ENCODE results near the gene MTMR4.
"Not testable (repeated sequence)": the region's sequence is repeated elsewhere in the genome, so short reads cannot be mapped to it uniquely, and the experiment has no call there.

Gene MTMR4

GRCh38 chr17:58513965-58514769, at the start of gene MTMR4:
Gene MTMR4, minus strand, starts transcription at chr17:58514638. Its CDS starts 231 bp downstream, at chr17:58514407.
- no peak for DNase-seq

GRCh38 chr17:58560511-58560910, 46.1 kb upstream of the MTMR4 start:
- DNase-seq = no peak

- DNase-seq = no peak
Observed at GRCh38 chr17:58557981-58558380, 43.5 kb upstream of the MTMR4 start.

- DNase-seq = no peak
Observed at GRCh38 chr17:58556833-58557250, 42.4 kb upstream of the MTMR4 start.

- not testable (repeated sequence) for DNase-seq
Observed at GRCh38 chr17:58555109-58555508, 40.7 kb upstream of the MTMR4 start.

- DNase-seq = no peak
Observed at GRCh38 chr17:58541249-58541648, 26.8 kb upstream of the MTMR4 start.

- no peak for DNase-seq
Observed at GRCh38 chr17:58539698-58540097, 25.3 kb upstream of the MTMR4 start.

GRCh38 chr17:58538811-58539409, 24.5 kb upstream of the MTMR4 start:
- DNase-seq = no peak

- DNase-seq = no peak
Observed at GRCh38 chr17:58537266-58537665, 22.8 kb upstream of the MTMR4 start.

GRCh38 chr17:58536542-58536941, 22.1 kb upstream of the MTMR4 start:
- DNase-seq = no peak

GRCh38 chr17:58535431-58535830, 21.0 kb upstream of the MTMR4 start:
- DNase-seq = no peak

GRCh38 chr17:58534901-58535421, 20.5 kb upstream of the MTMR4 start:
- DNase-seq = no peak

GRCh38 chr17:58534331-58534730, 19.9 kb upstream of the MTMR4 start:
- DNase-seq = no peak

- no peak for DNase-seq
Observed at GRCh38 chr17:58533616-58534188, 19.3 kb upstream of the MTMR4 start.

- no peak for DNase-seq
Observed at GRCh38 chr17:58532555-58532951, 18.1 kb upstream of the MTMR4 start.

GRCh38 chr17:58531661-58532554, 17.5 kb upstream of the MTMR4 start:
- DNase-seq = no peak

- no peak for DNase-seq
Observed at GRCh38 chr17:58531122-58531521, 16.7 kb upstream of the MTMR4 start.

GRCh38 chr17:58530655-58531054, 16.2 kb upstream of the MTMR4 start:
- DNase-seq = no peak

GRCh38 chr17:58529275-58529674, 14.8 kb upstream of the MTMR4 start:
- no peak for DNase-seq

GRCh38 chr17:58528443-58528842, 14.0 kb upstream of the MTMR4 start:
- DNase-seq = no peak

- DNase-seq = no peak
Observed at GRCh38 chr17:58527949-58528348, 13.5 kb upstream of the MTMR4 start.

GRCh38 chr17:58527306-58527705, 12.9 kb upstream of the MTMR4 start:
- no peak for DNase-seq

- DNase-seq = no peak
Observed at GRCh38 chr17:58525239-58525638, 10.8 kb upstream of the MTMR4 start.

Measured in NCI-H1048 (cell line).